K562 (cell line): ENCODE measurements around the gene CCDC15. TPM values are rescaled to one million over a fixed set of nuclear protein-coding genes. Genes with fewer than 3 reads are reported as not detected.

ENCODE experiments used
- DIDO1 ChIP-seq: fragments of 450-650 bp; IDR thresholded peaks from 2 replicates; pipeline ENCODE4 v1.6.1; 2016; ENCODE audit warnings: low read depth, missing biosample characterization, missing genetic modification characterization
- GATAD2A ChIP-seq: fragments of 450-650 bp; IDR thresholded peaks from 2 replicates; pipeline ENCODE4 v1.6.1; 2017
- MAFG ChIP-seq: fragments of 450-650 bp; conservative IDR thresholded peaks from 2 replicates; pipeline ENCODE4 v1.6.1; 2016; ENCODE audit warnings: missing genetic modification characterization, missing compliant biosample characterization
- MYC ChIP-seq, 2 experiments: fragments of 250-450 bp in 1 of 2; sonication (Bioruptor Pico) in 1 of 2; IDR thresholded peaks; 2 replicates each; pipeline versions ENCODE4 v1.5.1 to v1.6.1; 2012 to 2021; ENCODE audit warnings: low read depth in 2 of 2, borderline replicate concordance in 1 of 2, improper control_type of control experiment in 1 of 2, low read length in 1 of 2, mild to moderate bottlenecking in 1 of 2, moderate library complexity in 1 of 2
- NR2F6 ChIP-seq: fragments of 450-650 bp; formaldehyde crosslinking; IDR thresholded peaks from 2 replicates; pipeline ENCODE4 v1.4.0; 2020; ENCODE audit warnings: mild to moderate bottlenecking
- ZNF561 ChIP-seq: fragments of 450-650 bp; formaldehyde crosslinking; conservative IDR thresholded peaks from 2 replicates; pipeline ENCODE4 v1.4.0; 2020; ENCODE audit warnings: mild to moderate bottlenecking, moderate library complexity
- ZNF76 ChIP-seq: fragments of 250-450 bp; sonication (Bioruptor Pico); IDR thresholded peaks from 2 replicates; pipeline ENCODE4 v1.4.0; 2020; ENCODE audit warnings: mild to moderate bottlenecking, moderate library complexity, borderline replicate concordance
- polyA plus RNA-seq, 8 experiments: library from polyadenylated mRNA; depleted of rRNA in 4 of 8; stranded (reverse) in 5 of 8; unstranded in 3 of 8; fragments of >200 nt; fragmentation: Nextera tagmentation in 2 of 8; fragmentation: Illumina TruSeq in 1 of 8; extraction: Ambion mirVana in 2 of 8; extraction: Trizol in 1 of 8; gene quantifications; 2 replicates each; pipeline versions ENCODE4 v1.2.1 to v1.2.3, GENCODE V29; 2011 to 2014; ENCODE audit warnings: inconsistent platforms in 1 of 8, missing spikeins in 1 of 8
- total RNA-seq, 7 experiments: library from RNA; depleted of rRNA in 6 of 7; stranded (reverse); fragments of >200 nt in 6 of 7; fragmentation: Illumina TruSeq in 2 of 7; extraction: Trizol in 2 of 7; gene quantifications; 2 replicates each; pipeline versions ENCODE4 v1.2.1 to v1.2.3, GENCODE V29; 2011 to 2021; ENCODE audit warnings: low replicate concordance in 1 of 7
- TF ChIP-seq, protein P1 (sequence below): fragments of 250-450 bp; sonication (Bioruptor Pico); IDR thresholded peaks from 2 replicates; pipeline ENCODE4 v1.4.0; 2020
- TF ChIP-seq, protein P2 (sequence below), 2 experiments: fragments of 450-650 bp; IDR thresholded peaks; 2 replicates each; pipeline ENCODE4 v1.6.1; 2016; ENCODE audit warnings: mild to moderate bottlenecking in 2 of 2, borderline replicate concordance in 1 of 2, low read depth in 1 of 2, moderate library complexity in 1 of 2

The CCDC15 gene
- total and polyA plus RNA-seq, 9 of the 15 experiments (the other 6 are each of a cell fraction or from before 2014, with no cell fraction given) = 1.9 to 9.2 (median 3.9) TPM

DNA sequence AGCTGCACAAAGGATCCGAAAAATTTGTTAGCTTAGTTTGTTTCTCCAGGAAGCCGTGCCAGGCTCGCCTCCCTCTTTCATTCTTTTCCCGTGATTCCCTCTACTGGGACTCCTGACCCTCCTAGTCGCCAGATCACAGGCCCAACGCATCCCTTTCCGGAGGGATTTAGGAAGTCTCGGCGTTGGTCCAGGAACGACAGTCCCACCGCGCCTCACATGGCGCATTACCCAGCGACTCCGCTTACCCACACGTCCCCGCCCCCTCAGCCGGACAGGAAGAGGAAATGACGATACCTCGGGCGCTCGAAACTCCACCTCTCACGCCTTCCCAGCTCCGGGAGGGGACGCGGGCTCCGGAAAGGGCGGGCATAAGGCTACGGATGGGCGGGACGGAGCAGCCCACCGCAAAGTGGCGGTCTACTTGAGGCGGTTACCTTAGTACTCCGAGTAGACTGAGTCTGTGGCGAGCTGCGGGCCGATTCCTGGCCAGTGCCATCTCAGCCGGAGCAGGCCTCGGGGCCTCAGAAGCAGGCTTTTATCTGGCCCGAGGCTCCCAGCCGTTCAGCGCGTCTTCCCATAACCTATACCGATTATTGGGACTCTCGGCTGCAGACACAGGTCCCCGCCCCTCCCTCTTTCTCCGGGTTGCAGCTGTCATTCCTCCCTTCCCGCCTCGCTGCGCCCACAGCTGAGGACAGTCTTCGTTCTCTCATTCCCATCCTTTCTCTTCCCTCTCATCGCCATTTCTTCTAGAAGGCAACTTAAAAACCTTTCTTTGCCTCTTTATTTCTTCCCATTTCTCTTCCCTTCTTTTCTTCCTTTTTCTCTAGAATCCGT, at the start of gene CCDC15 (continued):
- TF ChIP-seq MYC (IDR thresholded peaks at IDR 0.05; ENCODE audit: low read depth, low read length) (peak; percentile 78), MYC (CRISPR knock-in tag; IDR thresholded peaks at IDR 0.05; ENCODE audit: borderline replicate concordance, low read depth) (no peak), DIDO1 (no peak), NR2F6 (CRISPR knock-in tag) (no peak), ZNF76 (CRISPR knock-in tag) (no peak), ZNF561 (no peak), MAFG (no peak), GATAD2A (no peak)
- TF ChIP-seq, protein P1, sequence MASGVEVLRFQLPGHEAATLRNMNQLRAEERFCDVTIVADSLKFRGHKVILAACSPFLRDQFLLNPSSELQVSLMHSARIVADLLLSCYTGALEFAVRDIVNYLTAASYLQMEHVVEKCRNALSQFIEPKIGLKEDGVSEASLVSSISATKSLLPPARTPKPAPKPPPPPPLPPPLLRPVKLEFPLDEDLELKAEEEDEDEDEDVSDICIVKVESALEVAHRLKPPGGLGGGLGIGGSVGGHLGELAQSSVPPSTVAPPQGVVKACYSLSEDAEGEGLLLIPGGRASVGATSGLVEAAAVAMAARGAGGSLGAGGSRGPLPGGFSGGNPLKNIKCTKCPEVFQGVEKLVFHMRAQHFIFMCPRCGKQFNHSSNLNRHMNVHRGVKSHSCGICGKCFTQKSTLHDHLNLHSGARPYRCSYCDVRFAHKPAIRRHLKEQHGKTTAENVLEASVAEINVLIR = peak; percentile 80
- TF ChIP-seq, protein P2, sequence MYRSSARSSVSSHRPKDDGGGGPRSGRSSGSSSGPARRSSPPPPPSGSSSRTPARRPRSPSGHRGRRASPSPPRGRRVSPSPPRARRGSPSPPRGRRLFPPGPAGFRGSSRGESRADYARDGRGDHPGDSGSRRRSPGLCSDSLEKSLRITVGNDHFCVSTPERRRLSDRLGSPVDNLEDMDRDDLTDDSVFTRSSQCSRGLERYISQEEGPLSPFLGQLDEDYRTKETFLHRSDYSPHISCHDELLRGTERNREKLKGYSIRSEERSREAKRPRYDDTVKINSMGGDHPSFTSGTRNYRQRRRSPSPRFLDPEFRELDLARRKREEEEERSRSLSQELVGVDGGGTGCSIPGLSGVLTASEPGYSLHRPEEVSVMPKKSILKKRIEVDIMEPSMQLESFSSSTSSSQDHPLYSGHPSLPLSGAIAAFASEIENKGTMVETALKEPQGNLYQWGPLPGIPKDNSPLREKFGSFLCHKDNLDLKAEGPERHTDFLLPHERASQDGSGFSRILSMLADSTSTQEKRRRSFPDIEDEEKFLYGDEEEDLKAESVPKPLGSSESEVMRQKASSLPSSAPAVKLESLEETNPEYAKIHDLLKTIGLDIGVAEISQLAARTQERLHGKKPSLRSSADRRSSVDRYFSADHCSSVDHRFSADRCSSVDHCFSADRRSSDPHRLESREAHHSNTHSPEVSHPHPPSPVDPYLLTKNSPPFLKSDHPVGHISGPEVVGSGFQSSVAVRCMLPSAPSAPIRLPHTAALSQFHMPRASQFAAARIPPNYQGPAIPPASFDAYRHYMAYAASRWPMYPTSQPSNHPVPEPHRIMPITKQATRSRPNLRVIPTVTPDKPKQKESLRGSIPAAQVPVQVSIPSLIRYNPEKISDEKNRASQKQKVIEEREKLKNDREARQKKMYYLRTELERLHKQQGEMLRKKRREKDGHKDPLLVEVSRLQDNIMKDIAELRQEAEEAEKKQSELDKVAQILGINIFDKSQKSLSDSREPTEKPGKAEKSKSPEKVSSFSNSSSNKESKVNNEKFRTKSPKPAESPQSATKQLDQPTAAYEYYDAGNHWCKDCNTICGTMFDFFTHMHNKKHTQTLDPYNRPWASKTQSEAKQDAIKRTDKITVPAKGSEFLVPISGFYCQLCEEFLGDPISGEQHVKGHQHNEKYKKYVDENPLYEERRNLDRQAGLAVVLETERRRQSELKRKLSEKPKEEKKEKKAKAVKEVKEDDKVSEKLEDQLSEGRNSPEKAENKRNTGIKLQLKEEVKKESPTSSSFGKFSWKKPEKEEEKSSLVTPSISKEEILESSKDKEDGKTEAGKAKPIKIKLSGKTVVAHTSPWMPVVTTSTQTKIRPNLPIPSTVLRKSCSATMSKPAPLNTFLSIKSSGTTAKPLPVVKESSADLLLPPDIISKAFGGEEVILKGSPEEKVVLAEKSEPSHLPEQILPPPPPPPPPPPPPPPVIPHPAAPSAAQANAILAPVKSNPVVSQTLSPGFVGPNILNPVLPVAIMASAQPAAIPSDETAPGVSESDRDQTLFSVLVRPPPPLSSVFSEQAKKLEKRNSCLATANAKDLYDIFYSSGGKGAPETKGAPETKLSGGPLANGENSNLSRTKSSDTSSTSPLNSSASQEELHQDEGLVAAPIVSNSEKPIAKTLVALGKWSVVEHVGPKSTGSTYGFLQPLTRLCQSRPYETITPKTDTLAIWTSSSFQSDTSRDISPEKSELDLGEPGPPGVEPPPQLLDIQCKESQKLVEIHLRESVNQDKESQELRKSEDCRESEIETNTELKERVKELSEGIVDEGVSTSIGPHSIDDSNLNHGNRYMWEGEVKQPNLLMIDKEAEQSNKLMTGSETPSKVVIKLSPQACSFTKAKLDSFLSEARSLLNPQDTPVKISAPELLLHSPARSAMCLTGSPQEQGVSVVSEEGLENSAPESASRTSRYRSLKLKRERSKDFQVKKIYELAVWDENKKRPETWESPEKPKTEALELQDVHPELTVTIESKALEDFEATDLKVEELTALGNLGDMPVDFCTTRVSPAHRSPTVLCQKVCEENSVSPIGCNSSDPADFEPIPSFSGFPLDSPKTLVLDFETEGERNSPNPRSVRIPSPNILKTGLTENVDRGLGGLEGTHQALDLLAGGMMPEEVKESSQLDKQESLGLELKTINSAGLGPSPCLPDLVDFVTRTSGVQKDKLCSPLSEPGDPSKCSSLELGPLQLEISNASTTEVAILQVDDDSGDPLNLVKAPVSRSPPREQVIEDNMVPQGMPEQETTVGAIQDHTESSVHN (IDR thresholded peaks at IDR 0.05; ENCODE audit: borderline replicate concordance in 1 of 2, low read depth in 1 of 2) = no peak
